IMR-90 (cell line): ENCODE results near the gene NT5DC1. TPM values are rescaled to one million over a fixed set of nuclear protein-coding genes. Genes with fewer than 3 reads are reported as not detected.

Experiments used
- ATAC-seq: fragments of 200-7000 bp; cut with Tn5 transposase; 2 replicates; pipeline ENCODE4 v1.9.1; 2020; ENCODE audit warnings: low read depth, mild to moderate bottlenecking, moderate library complexity
- BruUV-seq: library from RNA; stranded (reverse); fragments of 400-500 nt; replicated peaks from 2 replicates; lab custom pipeline; 2021; lab: Mats Ljungman, UMichigan
- CTCF ChIA-PET: fragments of 300-600 bp; formaldehyde crosslinking; extraction: SDS; loops from one replicate; lab custom pipeline; 2021; ENCODE audit warnings: antibody characterized with exemption; lab: Yijun Ruan, JAX
- POLR2A ChIA-PET: fragments of 300-600 bp; sonication (Branson Sonifier 250); formaldehyde crosslinking; loops from one replicate; lab custom pipeline; 2022; ENCODE audit warnings: antibody characterized with exemption; ENCODE audit not compliant: unreplicated experiment; lab: Charles Lee
- DNase-seq: peaks from one replicate; pipeline ENCODE4 v3.0.0; 2013
- H2AFZ ChIP-seq: replicated peaks from 2 replicates; pipeline ENCODE3; 2013; ENCODE audit warnings: low read length, mild to moderate bottlenecking; ENCODE audit not compliant: poor library complexity
- H2AK5ac ChIP-seq: 2 replicates; pipeline ENCODE4 v1.6.1; 2013; ENCODE audit warnings: low read depth, low read length, inconsistent platforms
- H2AK9ac ChIP-seq: replicated peaks from 2 replicates; pipeline ENCODE3; 2013; ENCODE audit warnings: mild to moderate bottlenecking, low read depth, low read length, moderate library complexity; ENCODE audit not compliant: poor library complexity
- H2BK120ac ChIP-seq: 2 replicates; pipeline ENCODE4 v1.6.1; 2013; ENCODE audit warnings: low read depth, low read length, inconsistent platforms
- H2BK15ac ChIP-seq: 3 replicates; pipeline ENCODE4 v1.6.1; 2013; ENCODE audit warnings: low read depth, low read length, inconsistent platforms
- H2BK20ac ChIP-seq: 2 replicates; pipeline ENCODE4 v1.6.1; 2013; ENCODE audit warnings: low read depth, mild to moderate bottlenecking, inconsistent platforms, low read length, moderate library complexity
- H2BK5ac ChIP-seq: 2 replicates; pipeline ENCODE4 v1.6.1; 2013; ENCODE audit warnings: mild to moderate bottlenecking, low read depth, low read length, inconsistent platforms; ENCODE audit not compliant: poor library complexity, severe bottlenecking
- H3K14ac ChIP-seq: replicated peaks from 2 replicates; pipeline ENCODE4 v1.6.1; 2013; ENCODE audit warnings: low read depth, low read length, inconsistent platforms
- H3K18ac ChIP-seq: 2 replicates; pipeline ENCODE4 v1.6.1; 2013; ENCODE audit warnings: low read depth, low read length, control low read depth
- H3K23ac ChIP-seq: 2 replicates; pipeline ENCODE4 v1.6.1; 2013; ENCODE audit warnings: low read depth, low read length, inconsistent platforms
- H3K27ac ChIP-seq: 2 replicates; pipeline ENCODE4 v1.5.1; 2013; ENCODE audit warnings: mild to moderate bottlenecking, control low read depth, low read length; ENCODE audit not compliant: insufficient read depth
- H3K27me3 ChIP-seq: 2 replicates; pipeline ENCODE4 v1.6.1; 2013; ENCODE audit warnings: low read length; ENCODE audit not compliant: control insufficient read depth, insufficient read depth
- H3K36me3 ChIP-seq: 2 replicates; pipeline ENCODE4 v1.6.1; 2013; ENCODE audit warnings: low read length, mixed read lengths; ENCODE audit not compliant: control insufficient read depth, insufficient read depth
- H3K4ac ChIP-seq: 2 replicates; pipeline ENCODE4 v1.6.1; 2013; ENCODE audit warnings: low read depth, low read length, inconsistent platforms
- H3K4me1 ChIP-seq: 2 replicates; pipeline ENCODE4 v1.6.1; 2013; ENCODE audit warnings: low read length, mixed read lengths; ENCODE audit not compliant: control insufficient read depth, insufficient read depth
- H3K4me2 ChIP-seq: 2 replicates; pipeline ENCODE4 v1.6.1; 2013; ENCODE audit warnings: low read depth, mild to moderate bottlenecking, control low read depth, low read length, moderate library complexity
- H3K4me3 ChIP-seq: 2 replicates; pipeline ENCODE4 v1.5.1; 2013; ENCODE audit warnings: low read depth, mild to moderate bottlenecking, control low read depth, low read length, moderate library complexity; ENCODE audit not compliant: insufficient read depth
- H3K56ac ChIP-seq: 2 replicates; pipeline ENCODE4 v1.6.1; 2013; ENCODE audit warnings: low read length, inconsistent platforms; ENCODE audit not compliant: insufficient read depth; ENCODE audit errors: extremely low read depth
- H3K79me1 ChIP-seq, 2 experiments: 2 replicates each; pipeline ENCODE4 v1.6.1; 2013; ENCODE audit warnings: low read length in 2 of 2, inconsistent platforms in 1 of 2, low read depth in 1 of 2
- H3K9ac ChIP-seq: 2 replicates; pipeline ENCODE4 v1.6.1; 2013; ENCODE audit warnings: low read depth, low read length, control low read depth
- H3K9me1 ChIP-seq: 2 replicates; pipeline ENCODE4 v1.6.1; 2013; ENCODE audit warnings: low read length, inconsistent platforms; ENCODE audit not compliant: insufficient read depth
- H3K9me3 ChIP-seq: 2 replicates; pipeline ENCODE4 v1.6.1; 2013; ENCODE audit warnings: low read length; ENCODE audit not compliant: control insufficient read depth, insufficient read depth
- H4K20me1 ChIP-seq: 2 replicates; pipeline ENCODE4 v1.6.1; 2013; ENCODE audit warnings: low read length, inconsistent platforms; ENCODE audit not compliant: insufficient read depth
- H4K5ac ChIP-seq: 2 replicates; pipeline ENCODE4 v1.6.1; 2013; ENCODE audit warnings: mild to moderate bottlenecking, low read depth, low read length, control low read depth
- H4K8ac ChIP-seq, 2 experiments: 2 replicates each; pipeline ENCODE4 v1.6.1; 2013; ENCODE audit warnings: low read depth in 2 of 2, low read length in 2 of 2, control low read depth in 1 of 2, inconsistent platforms in 1 of 2
- H4K91ac ChIP-seq: 2 replicates; pipeline ENCODE4 v1.6.1; 2013; ENCODE audit warnings: low read depth, low read length, inconsistent platforms; ENCODE audit not compliant: insufficient read depth
- BHLHE40 ChIP-seq: fragments of 150-350 bp; IDR thresholded peaks from 2 replicates; pipeline ENCODE4 v1.6.1; 2016; ENCODE audit warnings: mild to moderate bottlenecking, low read depth, low read length
- CHD1 ChIP-seq: IDR thresholded peaks from 2 replicates; pipeline ENCODE4 v1.6.1; 2012; ENCODE audit warnings: low read depth, low read length, improper control_type of control experiment
- MAFK ChIP-seq: IDR thresholded peaks from 2 replicates; pipeline ENCODE4 v1.6.1; 2012; ENCODE audit warnings: low read depth, low read length, improper control_type of control experiment
- NFE2L2 ChIP-seq: fragments of 150-350 bp; IDR thresholded peaks from 2 replicates; pipeline ENCODE4 v1.6.1; 2016; ENCODE audit warnings: low read depth, mild to moderate bottlenecking, low read length
- RCOR1 ChIP-seq: IDR thresholded peaks from 2 replicates; pipeline ENCODE4 v1.6.1; 2012; ENCODE audit warnings: mild to moderate bottlenecking, low read length, improper control_type of control experiment; ENCODE audit not compliant: insufficient replicate concordance
- dilution Hi-C: fragments of 300-500 bp; cut with HindIII; formaldehyde crosslinking; loops from one replicate; pipeline ENCODE4 v1.14.3; 2018; ENCODE audit warnings: low sequenced_read_pairs; ENCODE audit not compliant: unreplicated experiment
- in situ Hi-C: fragments of 300-500 bp; cut with MboI; formaldehyde crosslinking; loops from 3 replicates; pipeline ENCODE4 v1.14.3; 2019; ENCODE audit warnings: low sequenced_read_pairs, inconsistent platforms, mixed read lengths
- intact Hi-C: fragments of 100-400 bp; cut with micrococcal nuclease; formaldehyde crosslinking; loops from 2 replicates; pipeline ENCODE4 v1.10.0; 2022
- polyA plus RNA-seq, 3 experiments: library from polyadenylated mRNA; depleted of rRNA; stranded (reverse); fragments of >200 nt; gene quantifications; 2 replicates each; pipeline ENCODE4 v1.2.3, GENCODE V29; 2012; ENCODE audit warnings: low replicate concordance in 1 of 3
- total RNA-seq: library from RNA; depleted of rRNA; stranded (reverse); fragments of >200 nt; gene quantifications from 2 replicates; pipeline ENCODE4 v1.2.3, GENCODE V29; 2012
- TF ChIP-seq, protein P1 (sequence below): conservative IDR thresholded peaks from 2 replicates; pipeline ENCODE4 v1.5.1; 2012; ENCODE audit warnings: mild to moderate bottlenecking, low read depth, low read length, improper control_type of control experiment

Gene NT5DC1
- total and polyA plus RNA-seq, 2 of the 4 experiments (the other 2 are of a cell fraction), result 11.7 to 16.8 TPM

DNA sequence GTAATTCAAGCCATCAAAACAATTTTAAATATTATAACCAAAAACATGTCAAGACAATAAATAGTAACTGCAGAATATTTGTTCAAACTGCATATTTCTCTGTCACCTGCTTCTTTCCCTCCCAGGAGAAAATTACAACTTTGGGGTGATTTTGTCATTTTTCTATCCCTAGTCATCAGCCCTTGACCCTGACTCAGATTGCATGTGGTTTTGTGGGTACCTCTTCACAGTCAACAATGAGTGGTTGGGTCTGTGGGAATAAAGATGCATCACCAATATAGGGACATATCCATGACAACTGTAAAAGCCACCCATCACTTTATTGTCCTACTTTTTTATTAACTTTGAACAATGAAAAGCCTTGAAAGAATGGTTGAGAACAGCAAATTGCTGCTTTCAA is 18.0 kb downstream of the NT5DC1 start:
- Histone ChIP-seq H2AFZ (no peak overlapping the region), H3K14ac (no peak overlapping the region), H3K4me3 (no peak overlapping the region), H3K9ac (no peak overlapping the region), H3K4ac (no peak overlapping the region), H3K9me3 (no peaks in the 10 kb centered on the region), H2BK5ac (no peak overlapping the region), H3K56ac (no peak overlapping the region), H3K79me1 (no peaks in the 10 kb centered on the region), H2BK20ac (no peak overlapping the region), H3K23ac (no peak overlapping the region), H4K91ac (no peak overlapping the region), H2BK15ac (no peak overlapping the region), H3K27ac (no peak overlapping the region), H3K9me1 (no peaks in the 10 kb centered on the region; the same call in 1 of the 2 replicates), H3K4me1 (no peaks in the 10 kb centered on the region), H4K20me1 (no peaks in the 10 kb centered on the region), H3K36me3 (peaks cover 7% of the 10 kb centered on the region), H3K4me2 (no peak overlapping the region), H3K18ac (no peak overlapping the region), H3K27me3 (no peaks in the 10 kb centered on the region), H2AK5ac (no peak overlapping the region), H4K5ac (no peak overlapping the region), H2BK120ac (no peak overlapping the region), H4K8ac (no peak overlapping the region), H2AK9ac (no peak overlapping the region)
- dilution Hi-C loops (no loop called here), in situ Hi-C loops (no loop called here), intact Hi-C loops (loop anchor here (5.0 kb wide), 1 partner anchor 99 kb away; no protein-coding TSS in a partner anchor)
- peak; percentile 13 for DNase-seq
- BruUV-seq, result no TSS peak
- TF ChIP-seq MAFK (no peak), NFE2L2 (no peak), RCOR1 (no peak), CHD1 (no peak), BHLHE40 (no peak)
- TF ChIP-seq, protein P1, sequence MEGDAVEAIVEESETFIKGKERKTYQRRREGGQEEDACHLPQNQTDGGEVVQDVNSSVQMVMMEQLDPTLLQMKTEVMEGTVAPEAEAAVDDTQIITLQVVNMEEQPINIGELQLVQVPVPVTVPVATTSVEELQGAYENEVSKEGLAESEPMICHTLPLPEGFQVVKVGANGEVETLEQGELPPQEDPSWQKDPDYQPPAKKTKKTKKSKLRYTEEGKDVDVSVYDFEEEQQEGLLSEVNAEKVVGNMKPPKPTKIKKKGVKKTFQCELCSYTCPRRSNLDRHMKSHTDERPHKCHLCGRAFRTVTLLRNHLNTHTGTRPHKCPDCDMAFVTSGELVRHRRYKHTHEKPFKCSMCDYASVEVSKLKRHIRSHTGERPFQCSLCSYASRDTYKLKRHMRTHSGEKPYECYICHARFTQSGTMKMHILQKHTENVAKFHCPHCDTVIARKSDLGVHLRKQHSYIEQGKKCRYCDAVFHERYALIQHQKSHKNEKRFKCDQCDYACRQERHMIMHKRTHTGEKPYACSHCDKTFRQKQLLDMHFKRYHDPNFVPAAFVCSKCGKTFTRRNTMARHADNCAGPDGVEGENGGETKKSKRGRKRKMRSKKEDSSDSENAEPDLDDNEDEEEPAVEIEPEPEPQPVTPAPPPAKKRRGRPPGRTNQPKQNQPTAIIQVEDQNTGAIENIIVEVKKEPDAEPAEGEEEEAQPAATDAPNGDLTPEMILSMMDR, result no peak
- ChIA-PET CTCF (no interaction called here), POLR2A (no interaction called here)
- ATAC-seq, result no peak
